A549 (cell line): ENCODE measurements around the gene MSI2.

Experiments
- BCL3 ChIP-seq: fragments of >200 bp; sonication (Bioruptor Twin); formaldehyde crosslinking; IDR thresholded peaks from 3 replicates; pipeline ENCODE4 v1.6.1; 2016
- CEBPB ChIP-seq, 2 experiments: fragments of >200 bp in 1 of 2; sonication (Bioruptor Twin) in 1 of 2; formaldehyde crosslinking in 1 of 2; IDR thresholded peaks; 2 replicates each; pipeline ENCODE4 v1.6.1; 2012 to 2016
- CTCF ChIP-seq: fragments of >200 bp; sonication (Bioruptor Twin); formaldehyde crosslinking; IDR thresholded peaks from 3 replicates; pipeline ENCODE4 v1.5.1; 2016
- FOXS1 ChIP-seq: fragments of 250-450 bp; sonication (Bioruptor Pico); IDR thresholded peaks from 2 replicates; pipeline ENCODE4 v1.5.0; 2020; ENCODE audit warnings: mild to moderate bottlenecking, moderate library complexity
- HMGXB4 ChIP-seq: fragments of 250-450 bp; sonication (Bioruptor Pico); IDR thresholded peaks from 2 replicates; pipeline ENCODE4 v1.5.0; 2021; ENCODE audit warnings: mild to moderate bottlenecking, moderate library complexity, borderline replicate concordance
- JUN ChIP-seq, 2 experiments: fragments of >200 bp; sonication (Bioruptor Twin); formaldehyde crosslinking; IDR thresholded peaks; 2 replicates in 1 of 2; 3 replicates in 1 of 2; pipeline ENCODE4 v1.6.1; 2016 to 2017
- MYC ChIP-seq: IDR thresholded peaks from 2 replicates; pipeline ENCODE4 v1.6.1; 2012; ENCODE audit warnings: mild to moderate bottlenecking, inconsistent platforms, low read length, improper control_type of control experiment, borderline replicate concordance
- POLR2A ChIP-seq: IDR thresholded peaks from 2 replicates; pipeline ENCODE4 v1.6.1; 2012; ENCODE audit warnings: mild to moderate bottlenecking, low read length
- REST ChIP-seq: fragments of 200-600 bp; sonication (generic); IDR thresholded peaks from 2 replicates; pipeline ENCODE4 v1.6.1; 2016; ENCODE audit warnings: antibody characterized with exemption, mild to moderate bottlenecking, moderate library complexity
- SMC3 ChIP-seq: fragments of >200 bp; sonication (Bioruptor Twin); formaldehyde crosslinking; IDR thresholded peaks from 3 replicates; pipeline ENCODE4 v1.6.1; 2018; ENCODE audit warnings: inconsistent platforms
- ZFP36 ChIP-seq: fragments of 450-650 bp; IDR thresholded peaks from 2 replicates; pipeline ENCODE4 v1.6.1; 2014; ENCODE audit warnings: borderline replicate concordance; ENCODE audit not compliant: partially characterized antibody
- ZNF302 ChIP-seq: fragments of 250-450 bp; sonication (Bioruptor Pico); IDR thresholded peaks from 2 replicates; pipeline ENCODE4 v1.9.0; 2021; ENCODE audit warnings: inconsistent platforms, mild to moderate bottlenecking, moderate library complexity

GRCh38 chr17:57368637-57369336 lies 112.5 kb downstream of the MSI2 start:
- TF ChIP-seq MYC (no peak), CEBPB (IDR thresholded peaks at IDR 0.05) (no peak), SMC3 (no peak), REST (no peak), CTCF (no peak), POLR2A (no peak), ZFP36 (no peak), JUN (IDR thresholded peaks at IDR 0.05) (no peak), BCL3 (no peak), HMGXB4 (no peak), FOXS1 (CRISPR knock-in tag) (no peak), ZNF302 (CRISPR knock-in tag) (no peak)
